ENCODE measurements around the gene SMC1B. TPM values are rescaled to one million over a fixed set of nuclear protein-coding genes. Genes with fewer than 3 reads are reported as not detected.
A peak's percentile ranks its signal among the peaks of the same experiment; 100 is the strongest.
"Not testable (repeated sequence)": the region's sequence is repeated elsewhere in the genome, so short reads cannot be mapped to it uniquely, and the experiment has no call there.

The SMC1B gene
- total and polyA plus RNA-seq, 5 donors, result not detected

DNA sequence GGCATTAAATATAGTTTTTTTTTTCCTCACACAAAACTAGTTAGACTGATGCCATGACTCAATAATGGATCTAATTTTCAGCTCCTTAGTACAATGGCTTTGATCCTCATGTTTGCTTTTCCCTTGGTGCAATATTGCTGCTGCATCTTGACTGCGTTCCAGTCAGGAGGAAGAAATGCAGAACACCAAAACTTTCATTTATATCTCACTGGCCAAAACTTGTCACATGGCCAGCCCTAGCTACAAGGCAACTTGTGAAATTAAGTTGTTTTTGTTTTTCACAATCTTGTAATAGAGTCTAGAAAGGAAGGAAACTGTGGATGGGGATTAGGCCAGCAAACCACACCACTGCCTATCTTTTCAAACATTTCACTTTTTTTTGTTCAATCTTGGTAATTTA, 36.7 kb downstream of the SMC1B start:
- Histone ChIP-seq H3K4me3 (ENCODE audit: low read length) (no peak overlapping the region), H3K9me3 (ENCODE audit: control insufficient read depth, low read length) (no peaks in the 10 kb centered on the region), H3K27ac (ENCODE audit: low read length) (no peak overlapping the region), H3K4me1 (ENCODE audit: control insufficient read depth, insufficient read depth, low read length) (no peaks in the 10 kb centered on the region), H3K27me3 (ENCODE audit: control insufficient read depth, insufficient read depth) (no peaks in the 10 kb centered on the region)
- intact Hi-C loops (cut with DNase I), result no loop called here
- 35% methylated on average over 1 of the region's 1 CpG for WGBS
- DNase-seq (peak; percentile 59 to 89 (median 62)), ATAC-seq (peak; percentile 31 to 69)

DNA sequence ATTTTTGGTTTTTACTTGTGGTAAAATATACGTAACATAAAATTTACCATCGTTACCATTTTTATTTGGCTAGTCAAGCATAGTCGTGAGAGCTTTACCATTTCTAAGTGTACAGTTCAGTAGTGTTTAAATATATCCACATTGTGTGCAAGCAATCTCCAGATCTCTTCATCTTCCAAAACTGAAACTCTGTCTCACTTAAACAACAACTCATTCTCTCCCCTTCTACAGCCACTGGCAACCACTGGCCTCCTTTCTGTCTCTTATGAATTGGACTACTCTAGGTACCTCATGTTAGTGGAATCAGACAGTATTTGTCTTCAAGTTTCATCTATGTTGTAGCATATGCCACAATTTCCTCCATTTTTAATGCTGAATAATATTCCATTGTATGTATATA, 37.4 kb downstream of the SMC1B start:
- Histone ChIP-seq H3K27ac (ENCODE audit: low read length) (no peak overlapping the region), H3K4me1 (ENCODE audit: control insufficient read depth, insufficient read depth, low read length) (no peaks in the 10 kb centered on the region), H3K4me3 (ENCODE audit: low read length) (no peak overlapping the region), H3K27me3 (ENCODE audit: control insufficient read depth, insufficient read depth) (no peaks in the 10 kb centered on the region), H3K9me3 (ENCODE audit: control insufficient read depth, low read length) (no peaks in the 10 kb centered on the region)
- 93% methylated on average over 3 of the region's 3 CpGs for WGBS
- intact Hi-C loops (cut with DNase I), result no loop called here
- no peak for DNase-seq
- no peak for ATAC-seq

DNA sequence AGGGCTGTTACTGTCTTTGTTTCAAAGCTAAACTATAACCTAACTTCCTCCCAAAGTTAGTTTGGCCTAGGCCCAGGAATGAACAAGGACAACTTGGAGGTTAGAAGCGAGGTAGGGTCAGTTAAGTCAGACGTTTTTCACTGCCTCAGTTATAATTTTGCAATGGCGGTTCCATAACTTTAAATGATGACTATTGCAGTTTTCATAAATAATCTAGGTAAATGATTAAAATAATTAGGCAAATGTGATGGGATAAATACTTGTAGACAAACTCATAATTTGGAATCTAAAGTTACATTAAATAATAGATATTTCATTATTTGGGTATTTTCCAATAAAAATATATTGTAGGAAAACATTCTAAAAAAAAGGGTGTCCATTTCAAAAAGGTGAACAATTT, 39.8 kb downstream of the SMC1B start:
- intact Hi-C loops (cut with DNase I); H3K4me1 ChIP-seq (ENCODE audit: control insufficient read depth, insufficient read depth, low read length); DNase-seq; H3K27ac ChIP-seq (ENCODE audit: low read length); H3K9me3 ChIP-seq (ENCODE audit: control insufficient read depth, low read length); ATAC-seq; H3K27me3 ChIP-seq (ENCODE audit: control insufficient read depth, insufficient read depth); H3K4me3 ChIP-seq (ENCODE audit: low read length): not testable (repeated sequence)
- WGBS, result 87% methylated on average over 3 of the region's 3 CpGs

DNA sequence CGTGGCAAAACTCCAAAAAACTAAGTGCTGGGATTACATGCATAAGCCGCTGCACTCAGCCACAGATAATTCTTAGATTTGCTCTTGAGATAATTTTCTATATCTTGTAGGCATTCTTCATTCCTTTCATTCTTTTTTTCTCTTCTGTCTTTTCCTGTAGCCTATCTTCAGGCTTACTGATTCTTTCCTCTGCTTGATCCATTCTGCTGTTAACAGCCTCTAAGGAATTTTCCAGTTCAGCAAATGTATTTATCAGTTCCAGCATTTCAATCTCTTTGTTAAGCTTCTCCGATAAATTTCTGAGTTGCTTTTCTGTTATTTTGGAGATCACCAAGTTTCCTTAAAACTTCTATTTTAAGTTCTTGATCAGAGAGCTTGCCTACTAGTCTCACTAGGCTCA, 46.7 kb downstream of the SMC1B start:
- 91% methylated on average over 3 of the region's 3 CpGs for WGBS
- ATAC-seq, result no peak
- Histone ChIP-seq H3K27me3 (ENCODE audit: control insufficient read depth, insufficient read depth) (no peaks in the 10 kb centered on the region), H3K27ac (ENCODE audit: low read length) (no peak overlapping the region), H3K4me3 (ENCODE audit: low read length) (no peak overlapping the region), H3K4me1 (ENCODE audit: control insufficient read depth, insufficient read depth, low read length) (no peaks in the 10 kb centered on the region), H3K9me3 (ENCODE audit: control insufficient read depth, low read length) (peaks cover 2% of the 10 kb centered on the region)
- DNase-seq, result no peak
- intact Hi-C loops (cut with DNase I), result no loop called here

- H3K27ac ChIP-seq (ENCODE audit: low read length), result no peak overlapping the region
- no peak for ATAC-seq
- intact Hi-C loops (cut with DNase I), result no loop called here
These were observed 53.8 kb downstream of the SMC1B start for GRCh38 chr22:45359627-45360026.

GRCh38 chr22:45358127-45358526, 55.3 kb downstream of the SMC1B start:
- DNase-seq (no peak), ATAC-seq (peak; percentile 37 to 58)
- Histone ChIP-seq H3K27me3 (ENCODE audit: control insufficient read depth, insufficient read depth) (no peaks in the 10 kb centered on the region), H3K9me3 (ENCODE audit: control insufficient read depth, low read length) (no peaks in the 10 kb centered on the region), H3K4me1 (ENCODE audit: control insufficient read depth, insufficient read depth, low read length) (peaks cover 5% of the 10 kb centered on the region), H3K4me3 (ENCODE audit: low read length) (no peak overlapping the region), H3K27ac (ENCODE audit: low read length) (no peak overlapping the region)
- 96% methylated on average over 1 of the region's 1 CpG for WGBS
- intact Hi-C loops (cut with DNase I), result no loop called here

More at GRCh38 chr22:45359627-45360026, 53.8 kb downstream of the SMC1B start:
- H3K9me3 ChIP-seq (ENCODE audit: control insufficient read depth, low read length), result no peaks in the 10 kb centered on the region
- H3K27me3 ChIP-seq (ENCODE audit: control insufficient read depth, insufficient read depth), result no peaks in the 10 kb centered on the region
- DNase-seq, result no peak
- WGBS, result 47% methylated on average over 4 of the region's 4 CpGs
- H3K4me3 ChIP-seq (ENCODE audit: low read length), result no peak overlapping the region
- peaks cover 5% of the 10 kb centered on the region for H3K4me1 ChIP-seq (ENCODE audit: control insufficient read depth, insufficient read depth, low read length)

DNA sequence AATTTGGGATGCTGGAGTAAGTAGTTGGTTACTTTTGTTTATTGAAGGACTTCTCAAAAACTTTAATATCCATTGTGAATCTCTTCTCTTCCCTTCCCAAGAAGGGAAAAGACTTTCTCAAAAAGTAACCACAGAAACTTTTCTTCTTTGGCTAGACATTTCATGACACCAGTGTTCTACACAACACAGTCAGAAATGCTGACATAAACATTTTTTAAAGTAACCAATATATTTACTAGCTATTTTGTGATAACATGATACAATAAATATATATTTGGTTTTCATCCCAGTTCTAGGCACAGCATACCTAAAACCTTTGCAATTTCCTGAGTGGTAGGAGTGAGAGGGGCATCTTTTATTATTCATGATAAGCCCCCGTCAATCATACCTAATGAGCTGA, 55.9 kb downstream of the SMC1B start:
- peaks cover 5% of the 10 kb centered on the region for H3K4me1 ChIP-seq (ENCODE audit: control insufficient read depth, insufficient read depth, low read length)
- intact Hi-C loops (cut with DNase I), result no loop called here
- H3K9me3 ChIP-seq (ENCODE audit: control insufficient read depth, low read length), result no peaks in the 10 kb centered on the region
- ATAC-seq (no peak), DNase-seq (no peak)
- WGBS, result 100% methylated on average over 1 of the region's 1 CpG
- H3K4me3 ChIP-seq (ENCODE audit: low read length), result no peak overlapping the region
- no peak overlapping the region for H3K27ac ChIP-seq (ENCODE audit: low read length)
- no peaks in the 10 kb centered on the region for H3K27me3 ChIP-seq (ENCODE audit: control insufficient read depth, insufficient read depth)

- H3K27me3 ChIP-seq (ENCODE audit: control insufficient read depth, insufficient read depth), result no peaks in the 10 kb centered on the region
- peaks cover 3% of the 10 kb centered on the region for H3K4me1 ChIP-seq (ENCODE audit: control insufficient read depth, insufficient read depth, low read length)
- ATAC-seq, result no peak
- H3K27ac ChIP-seq (ENCODE audit: low read length), result no peak overlapping the region
- H3K4me3 ChIP-seq (ENCODE audit: low read length), result no peak overlapping the region
- H3K9me3 ChIP-seq (ENCODE audit: control insufficient read depth, low read length), result no peaks in the 10 kb centered on the region
- no peak for DNase-seq
- WGBS, result 89% methylated on average over 5 of the region's 5 CpGs
- intact Hi-C loops (cut with DNase I), result no loop called here
These were observed 59.6 kb downstream of the SMC1B start for GRCh38 chr22:45353786-45354185.

- H3K27me3 ChIP-seq (ENCODE audit: control insufficient read depth, insufficient read depth); H3K4me1 ChIP-seq (ENCODE audit: control insufficient read depth, insufficient read depth, low read length); H3K9me3 ChIP-seq (ENCODE audit: control insufficient read depth, low read length); H3K4me3 ChIP-seq (ENCODE audit: low read length); DNase-seq; intact Hi-C loops (cut with DNase I); ATAC-seq; H3K27ac ChIP-seq (ENCODE audit: low read length): not testable (repeated sequence)
- WGBS, result 92% methylated on average over 5 of the region's 5 CpGs
These were observed 60.6 kb downstream of the SMC1B start for GRCh38 chr22:45352757-45353156.

GRCh38 chr22:45351956-45352355, 61.4 kb downstream of the SMC1B start:
- WGBS, result 96% methylated on average over 1 of the region's 1 CpG
- H3K27ac ChIP-seq (ENCODE audit: low read length), result no peak overlapping the region
- DNase-seq (no peak), ATAC-seq (no peak)
- no peak overlapping the region for H3K4me3 ChIP-seq (ENCODE audit: low read length)
- no peaks in the 10 kb centered on the region for H3K9me3 ChIP-seq (ENCODE audit: control insufficient read depth, low read length)
- no peaks in the 10 kb centered on the region for H3K27me3 ChIP-seq (ENCODE audit: control insufficient read depth, insufficient read depth)
- intact Hi-C loops (cut with DNase I), result no loop called here
- H3K4me1 ChIP-seq (ENCODE audit: control insufficient read depth, insufficient read depth, low read length), result no peaks in the 10 kb centered on the region

DNA sequence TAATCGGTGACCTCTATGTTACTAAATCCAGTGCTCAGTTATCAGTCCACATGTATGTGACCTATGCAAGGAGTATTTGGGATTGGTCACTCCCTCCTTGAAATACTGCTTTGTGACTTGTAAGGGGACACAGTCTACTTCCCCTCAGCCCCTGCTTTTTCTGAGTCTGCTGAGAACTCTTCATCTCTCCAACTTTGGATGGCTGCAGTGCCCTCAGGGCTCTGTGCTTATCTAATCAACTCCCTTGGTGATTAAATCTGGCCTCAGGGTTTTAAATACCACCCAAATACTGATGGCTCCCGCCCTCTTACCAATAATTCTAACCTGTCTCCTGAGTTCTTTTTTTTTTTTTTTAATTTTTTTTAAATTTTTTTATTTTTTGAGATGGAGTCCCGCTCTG, 63.5 kb downstream of the SMC1B start:
- H3K4me3 ChIP-seq (ENCODE audit: low read length), result no peak overlapping the region
- H3K9me3 ChIP-seq (ENCODE audit: control insufficient read depth, low read length), result no peaks in the 10 kb centered on the region
- no peaks in the 10 kb centered on the region for H3K27me3 ChIP-seq (ENCODE audit: control insufficient read depth, insufficient read depth)
- WGBS, result 94% methylated on average over 3 of the region's 3 CpGs
- H3K27ac ChIP-seq (ENCODE audit: low read length), result no peak overlapping the region
- ATAC-seq (no peak), DNase-seq (no peak)
- H3K4me1 ChIP-seq (ENCODE audit: control insufficient read depth, insufficient read depth, low read length), result no peaks in the 10 kb centered on the region
- intact Hi-C loops (cut with DNase I), result no loop called here

- DNase-seq, result peak in 1 of 3 donors; percentile 57
- no peaks in the 10 kb centered on the region for H3K4me1 ChIP-seq (ENCODE audit: control insufficient read depth, insufficient read depth, low read length)
- no peaks in the 10 kb centered on the region for H3K9me3 ChIP-seq (ENCODE audit: control insufficient read depth, low read length)
- intact Hi-C loops (cut with DNase I), result no loop called here
- no peaks in the 10 kb centered on the region for H3K27me3 ChIP-seq (ENCODE audit: control insufficient read depth, insufficient read depth)
- no peak overlapping the region for H3K4me3 ChIP-seq (ENCODE audit: low read length)
- H3K27ac ChIP-seq (ENCODE audit: low read length), result no peak overlapping the region
- ATAC-seq, result peak; percentile 61 to 66
- 61% methylated on average over 5 of the region's 5 CpGs for WGBS
These were observed 69.1 kb downstream of the SMC1B start for GRCh38 chr22:45344334-45344733.
